ENCODE measurements around the gene CPLX1. TPM values are rescaled to one million over a fixed set of nuclear protein-coding genes. Genes with fewer than 3 reads are reported as not detected.

CPLX1 gene
- total RNA-seq, 1 donor from 2014 or later, result not detected

DNA sequence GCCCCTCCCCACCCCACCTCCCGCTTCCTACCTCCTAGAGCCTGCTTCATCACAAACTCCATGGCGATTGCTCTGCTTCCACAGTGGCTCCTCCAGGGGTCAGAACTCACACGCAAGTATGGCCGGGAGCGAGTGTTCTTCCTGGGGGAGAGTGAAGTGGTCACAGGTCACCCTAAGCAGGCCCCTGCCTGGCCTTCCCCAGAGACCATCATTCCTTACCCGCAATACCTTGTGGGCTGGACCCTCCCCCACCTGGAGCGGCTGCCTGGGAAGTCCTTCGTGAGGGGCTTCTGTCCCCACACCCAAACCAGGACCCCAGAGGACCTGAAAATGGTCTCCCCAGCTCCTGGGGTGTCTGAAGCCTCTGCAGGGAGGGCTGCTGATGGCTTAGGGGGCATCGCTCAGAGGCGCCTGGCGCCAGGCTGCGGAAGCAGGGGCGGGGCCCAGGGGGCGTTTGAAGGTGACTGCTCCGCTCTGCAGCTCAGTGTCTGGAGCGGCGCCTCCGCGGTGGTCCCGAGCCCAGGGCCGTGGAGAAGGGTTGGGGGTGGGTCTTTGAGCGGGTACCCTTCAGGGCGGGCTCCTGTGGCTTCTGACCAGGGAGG lies 1.4 kb downstream of the CPLX1 start:
- peaks cover 45% of the 10 kb centered on the region for H3K27me3 Mint-ChIP-seq
- TF ChIP-seq, protein P1, sequence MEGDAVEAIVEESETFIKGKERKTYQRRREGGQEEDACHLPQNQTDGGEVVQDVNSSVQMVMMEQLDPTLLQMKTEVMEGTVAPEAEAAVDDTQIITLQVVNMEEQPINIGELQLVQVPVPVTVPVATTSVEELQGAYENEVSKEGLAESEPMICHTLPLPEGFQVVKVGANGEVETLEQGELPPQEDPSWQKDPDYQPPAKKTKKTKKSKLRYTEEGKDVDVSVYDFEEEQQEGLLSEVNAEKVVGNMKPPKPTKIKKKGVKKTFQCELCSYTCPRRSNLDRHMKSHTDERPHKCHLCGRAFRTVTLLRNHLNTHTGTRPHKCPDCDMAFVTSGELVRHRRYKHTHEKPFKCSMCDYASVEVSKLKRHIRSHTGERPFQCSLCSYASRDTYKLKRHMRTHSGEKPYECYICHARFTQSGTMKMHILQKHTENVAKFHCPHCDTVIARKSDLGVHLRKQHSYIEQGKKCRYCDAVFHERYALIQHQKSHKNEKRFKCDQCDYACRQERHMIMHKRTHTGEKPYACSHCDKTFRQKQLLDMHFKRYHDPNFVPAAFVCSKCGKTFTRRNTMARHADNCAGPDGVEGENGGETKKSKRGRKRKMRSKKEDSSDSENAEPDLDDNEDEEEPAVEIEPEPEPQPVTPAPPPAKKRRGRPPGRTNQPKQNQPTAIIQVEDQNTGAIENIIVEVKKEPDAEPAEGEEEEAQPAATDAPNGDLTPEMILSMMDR (IDR thresholded peaks at IDR 0.05), result no peak
- intact Hi-C loops (cut with micrococcal nuclease), result loop anchor here (5.0 kb wide), 1 partner anchor 42 kb away; no protein-coding TSS in a partner anchor

DNA sequence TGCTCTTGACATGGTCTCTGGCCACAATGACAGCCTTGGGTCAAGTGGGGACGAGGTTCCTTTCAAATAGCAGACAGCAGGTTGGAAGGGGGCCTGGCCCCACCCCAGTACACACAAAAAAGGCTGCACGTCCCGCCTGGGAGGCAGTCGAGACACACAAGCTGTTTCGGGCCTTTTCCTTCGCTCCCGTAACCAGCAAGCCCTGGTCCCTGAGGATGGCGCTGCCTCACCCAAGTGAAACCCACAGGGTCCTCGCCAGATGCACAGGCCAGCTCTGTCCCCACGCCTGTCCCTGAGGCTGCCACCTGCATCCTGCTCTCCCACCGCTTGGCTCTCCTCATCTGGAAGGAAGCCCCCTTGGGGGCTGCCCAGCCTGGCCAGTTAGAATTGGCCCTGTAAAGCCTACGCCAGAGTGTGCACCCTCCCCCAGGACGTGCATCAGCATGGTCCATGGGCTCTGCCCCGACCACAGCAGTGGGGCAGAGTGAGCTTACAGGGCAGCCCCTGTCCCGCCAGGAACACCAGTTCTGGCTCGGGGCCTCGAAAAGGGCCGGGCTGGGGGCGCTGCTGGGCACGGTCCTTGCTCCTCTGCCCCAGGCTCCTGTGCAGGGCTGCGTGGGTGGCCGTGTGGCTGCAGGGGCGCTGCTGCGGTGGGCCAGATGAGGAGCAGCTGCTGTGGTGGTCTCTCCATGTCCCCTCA lies 2.0 kb downstream of the CPLX1 start:
- Mint-ChIP-seq H3K27me3 (peaks cover 49% of the 10 kb centered on the region), H3K4me3 (no peak overlapping the region), H3K4me1 (peaks cover 1% of the 10 kb centered on the region), H3K27ac (no peak overlapping the region), H3K36me3 (ENCODE audit: low read depth) (no peaks in the 10 kb centered on the region), H3K9me3 (no peaks in the 10 kb centered on the region)
- DNase-seq (no peak), ATAC-seq (ENCODE audit: low read depth) (no peak)
- intact Hi-C loops (cut with micrococcal nuclease), result no loop called here
- TF ChIP-seq, protein P1 (IDR thresholded peaks at IDR 0.05), result no peak
- POLR2A ChIA-PET, result no interaction called here
- CTCF ChIA-PET, result no interaction called here

More for the DNA sequence above, 1.4 kb downstream of the CPLX1 start:
- DNase-seq, result no peak
- no peak for ATAC-seq (ENCODE audit: low read depth)
- peaks cover 1% of the 10 kb centered on the region for H3K4me1 Mint-ChIP-seq
- H3K36me3 Mint-ChIP-seq (ENCODE audit: low read depth), result no peaks in the 10 kb centered on the region
- ChIA-PET POLR2A (no interaction called here), CTCF (no interaction called here)
- no peak overlapping the region for H3K27ac Mint-ChIP-seq
- peak overlapping the region; percentile 24 for H3K4me3 Mint-ChIP-seq
- no peaks in the 10 kb centered on the region for H3K9me3 Mint-ChIP-seq

DNA sequence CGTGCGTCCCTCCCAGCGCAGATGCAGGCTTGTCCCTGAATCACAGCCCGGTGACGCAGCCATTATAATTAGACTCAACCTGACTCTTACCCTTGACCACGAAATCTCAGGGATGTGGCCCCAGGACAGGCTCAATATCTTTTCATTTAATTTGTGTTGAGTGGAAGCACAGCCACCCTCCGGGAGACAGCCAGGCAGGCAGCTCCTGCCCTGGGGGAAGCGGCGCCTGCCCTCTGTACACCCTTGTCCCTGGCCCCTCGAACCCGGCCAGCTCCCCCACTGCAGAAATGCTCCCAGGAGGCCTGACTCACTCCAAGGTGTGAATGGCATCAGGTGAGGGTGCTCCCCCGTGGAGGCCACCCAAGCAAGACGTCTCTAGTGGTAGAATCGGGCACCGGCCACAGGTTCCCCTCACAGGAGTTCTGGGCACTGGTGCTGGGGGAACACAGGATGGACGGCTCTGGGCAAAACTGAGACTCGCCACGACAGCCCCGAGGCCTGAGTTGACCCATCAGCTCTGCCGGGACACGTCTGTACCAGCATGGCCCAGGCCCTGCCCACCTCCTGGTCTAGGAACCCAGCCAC lies 2.7 kb downstream of the CPLX1 start:
- Mint-ChIP-seq H3K4me3 (no peak overlapping the region), H3K9me3 (no peaks in the 10 kb centered on the region), H3K27ac (no peak overlapping the region), H3K27me3 (peaks cover 46% of the 10 kb centered on the region), H3K4me1 (peaks cover 1% of the 10 kb centered on the region), H3K36me3 (ENCODE audit: low read depth) (no peaks in the 10 kb centered on the region)
- ChIA-PET POLR2A (no interaction called here), CTCF (no interaction called here)
- no peak for ATAC-seq (ENCODE audit: low read depth)
- DNase-seq, result no peak
- intact Hi-C loops (cut with micrococcal nuclease), result no loop called here
- TF ChIP-seq, protein P1 (IDR thresholded peaks at IDR 0.05), result no peak

DNA sequence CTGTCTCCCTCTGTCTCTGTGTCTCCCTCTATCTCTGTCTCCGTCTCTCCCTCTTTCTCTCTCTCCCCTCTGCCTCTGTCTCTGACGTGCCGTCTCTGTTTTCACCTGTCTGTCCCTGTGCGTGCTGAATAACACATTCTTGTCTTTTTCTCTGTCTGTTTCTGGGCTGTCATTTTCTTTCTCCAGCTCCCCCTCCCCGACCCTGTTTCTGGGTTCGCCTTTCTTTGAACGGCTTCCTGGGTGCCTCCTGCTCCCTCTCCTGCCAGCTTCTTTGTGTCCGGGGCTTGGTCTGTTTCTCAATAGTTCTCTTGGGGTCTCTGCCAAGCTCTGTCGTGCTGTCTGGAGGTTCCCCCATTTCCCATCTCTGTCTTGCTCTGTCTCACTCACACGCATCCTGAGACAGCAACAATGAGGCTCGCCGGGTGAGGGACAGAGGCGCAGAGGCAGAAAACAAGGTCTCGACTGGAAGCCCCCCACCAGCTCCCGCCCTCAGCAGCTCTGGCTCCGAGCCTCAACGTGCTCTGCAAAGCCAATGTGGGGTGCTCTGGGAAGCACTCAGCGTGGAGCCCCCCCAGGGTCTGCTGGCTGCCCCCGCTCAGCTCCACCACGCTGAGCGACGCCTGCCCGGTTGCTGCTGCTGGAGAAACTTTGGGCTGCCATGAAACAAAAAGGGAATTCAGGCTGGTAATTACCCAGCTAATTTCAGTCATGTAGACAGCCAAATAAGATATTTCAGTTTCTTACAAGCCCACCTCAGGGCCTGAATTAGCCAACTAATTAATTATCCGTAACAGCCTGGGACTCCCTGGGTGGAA lies 3.4 kb downstream of the CPLX1 start:
- H3K36me3 Mint-ChIP-seq (ENCODE audit: low read depth), result no peaks in the 10 kb centered on the region
- TF ChIP-seq, protein P1 (IDR thresholded peaks at IDR 0.05), result no peak
- H3K27me3 Mint-ChIP-seq, result peaks cover 39% of the 10 kb centered on the region
- H3K9me3 Mint-ChIP-seq, result no peaks in the 10 kb centered on the region
- H3K4me3 Mint-ChIP-seq, result no peak overlapping the region
- intact Hi-C loops (cut with micrococcal nuclease), result no loop called here
- no peak overlapping the region for H3K27ac Mint-ChIP-seq
- ChIA-PET CTCF (no interaction called here), POLR2A (no interaction called here)
- no peak for DNase-seq
- ATAC-seq (ENCODE audit: low read depth), result no peak
- H3K4me1 Mint-ChIP-seq, result no peaks in the 10 kb centered on the region

DNA sequence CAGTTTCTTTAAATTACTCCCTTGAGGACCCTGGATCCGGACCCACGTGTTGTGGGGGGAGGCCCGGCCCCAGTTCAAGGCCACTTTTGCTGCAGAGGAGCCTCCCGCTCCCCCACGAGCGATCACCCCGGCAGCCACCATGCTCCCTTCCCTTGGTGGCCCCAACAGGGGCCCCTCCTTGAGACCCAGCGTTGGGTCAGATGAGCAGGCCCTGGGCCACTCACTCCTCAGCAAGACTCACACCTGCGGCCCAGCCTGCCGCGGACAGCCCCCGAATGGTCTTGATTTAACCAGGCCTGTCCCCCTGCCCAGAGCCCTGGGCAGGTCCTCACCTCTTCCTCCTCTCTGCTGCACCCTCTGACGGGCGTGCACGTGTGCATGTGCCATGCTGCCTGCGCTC lies 4.3 kb downstream of the CPLX1 start:
- ATAC-seq (ENCODE audit: low read depth), result no peak
- H3K27me3 Mint-ChIP-seq, result peaks cover 38% of the 10 kb centered on the region
- TF ChIP-seq, protein P1 (IDR thresholded peaks at IDR 0.05), result no peak
- intact Hi-C loops (cut with micrococcal nuclease), result no loop called here
- H3K9me3 Mint-ChIP-seq, result no peaks in the 10 kb centered on the region
- no peak for DNase-seq
- H3K36me3 Mint-ChIP-seq (ENCODE audit: low read depth), result no peaks in the 10 kb centered on the region
- CTCF ChIA-PET, result no interaction called here
- no peak overlapping the region for H3K4me3 Mint-ChIP-seq
- POLR2A ChIA-PET, result no interaction called here
- no peaks in the 10 kb centered on the region for H3K4me1 Mint-ChIP-seq
- H3K27ac Mint-ChIP-seq, result no peak overlapping the region
